Measurements from ENCODE around the gene MOGAT1. TPM values are rescaled to one million over a fixed set of nuclear protein-coding genes. Genes with fewer than 3 reads are reported as not detected.

Gene MOGAT1
- total and polyA plus RNA-seq, 2 of the 13 experiments (the other 11 are each of a cell fraction or from before 2014, with no cell fraction given): 0.98 to 4.3 TPM

- TF ChIP-seq ZBTB2 (CRISPR knock-in tag; IDR thresholded peaks at IDR 0.05; ENCODE audit: low read depth) (peak; percentile 58), MXD4 (CRISPR knock-in tag; IDR thresholded peaks at IDR 0.05) (peak; percentile 83; the same call in 1 of the 2 replicates), ZIK1 (CRISPR knock-in tag; IDR thresholded peaks at IDR 0.05; ENCODE audit: borderline replicate concordance, low read depth) (peak; percentile 94; the same call in 1 of the 2 replicates), PTBP1 (IDR thresholded peaks at IDR 0.05; ENCODE audit: low read depth, low read length, poor library complexity, severe bottlenecking) (peak; percentile 61), MIER3 (CRISPR knock-in tag; IDR thresholded peaks at IDR 0.05; ENCODE audit: borderline replicate concordance) (no peak), ZBTB1 (CRISPR knock-in tag; IDR thresholded peaks at IDR 0.05; ENCODE audit: borderline replicate concordance) (no peak), E2F5 (CRISPR knock-in tag; conservative IDR thresholded peaks at IDR 0.05) (peak; percentile 66; the same call in 1 of the 2 replicates), BRF2 (CRISPR knock-in tag; IDR thresholded peaks at IDR 0.05) (peak; percentile 87), ZNF260 (CRISPR knock-in tag; IDR thresholded peaks at IDR 0.05; ENCODE audit: borderline replicate concordance, low read depth) (no peak), ZNF121 (CRISPR knock-in tag; IDR thresholded peaks at IDR 0.05) (peak; percentile 75), RXRA (CRISPR knock-in tag; IDR thresholded peaks at IDR 0.05) (peak; percentile 70), SYNCRIP (IDR thresholded peaks at IDR 0.05; ENCODE audit: insufficient read depth, low read depth, low read length) (no peak), SP4 (CRISPR knock-in tag; IDR thresholded peaks at IDR 0.05) (peak; percentile 78), SP5 (CRISPR knock-in tag; IDR thresholded peaks at IDR 0.05; ENCODE audit: borderline replicate concordance, low read depth) (0 out of 2 replicates have a peak, but pooled peaks have one; percentile 24), NFKB2 (CRISPR knock-in tag; IDR thresholded peaks at IDR 0.05; ENCODE audit: borderline replicate concordance) (peak; percentile 97), GLI4 (CRISPR knock-in tag; IDR thresholded peaks at IDR 0.05; ENCODE audit: borderline replicate concordance) (peak; percentile 70; the same call in 1 of the 2 replicates), SIN3B (IDR thresholded peaks at IDR 0.05; ENCODE audit: low read length) (no peak), KDM6A (CRISPR knock-in tag; IDR thresholded peaks at IDR 0.05; ENCODE audit: low read depth) (peak; percentile 4; the same call in 1 of the 2 replicates), ETV6 (CRISPR knock-in tag; conservative IDR thresholded peaks at IDR 0.05) (peak; percentile 61; the same call in 1 of the 2 replicates), MAFG (CRISPR knock-in tag; IDR thresholded peaks at IDR 0.05) (no peak), FOXA3 (CRISPR knock-in tag; IDR thresholded peaks at IDR 0.05) (no peak; the same call in 1 of the 2 replicates), YEATS4 (CRISPR knock-in tag; IDR thresholded peaks at IDR 0.05; ENCODE audit: borderline replicate concordance) (peak; percentile 78), FIP1L1 (IDR thresholded peaks at IDR 0.05; ENCODE audit: borderline replicate concordance, insufficient read depth, low read depth, low read length) (peak; percentile 46; the same call in 1 of the 2 replicates), NFYC (CRISPR knock-in tag; IDR thresholded peaks at IDR 0.05) (peak; percentile 81)
- TF ChIP-seq, protein P1, sequence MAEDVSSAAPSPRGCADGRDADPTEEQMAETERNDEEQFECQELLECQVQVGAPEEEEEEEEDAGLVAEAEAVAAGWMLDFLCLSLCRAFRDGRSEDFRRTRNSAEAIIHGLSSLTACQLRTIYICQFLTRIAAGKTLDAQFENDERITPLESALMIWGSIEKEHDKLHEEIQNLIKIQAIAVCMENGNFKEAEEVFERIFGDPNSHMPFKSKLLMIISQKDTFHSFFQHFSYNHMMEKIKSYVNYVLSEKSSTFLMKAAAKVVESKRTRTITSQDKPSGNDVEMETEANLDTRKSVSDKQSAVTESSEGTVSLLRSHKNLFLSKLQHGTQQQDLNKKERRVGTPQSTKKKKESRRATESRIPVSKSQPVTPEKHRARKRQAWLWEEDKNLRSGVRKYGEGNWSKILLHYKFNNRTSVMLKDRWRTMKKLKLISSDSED (CRISPR knock-in tag; IDR thresholded peaks at IDR 0.05): 0 out of 2 replicates have a peak, but pooled peaks have one; percentile 56
These were observed at the start of gene MOGAT1 (continued) for GRCh38 chr2:222671259-222672067.

All from HepG2 (cell line).